IPS-NIHi7 (cell line): ENCODE measurements around the gene TCF7.

Experiments
- DNase-seq: peaks from one replicate; pipeline ENCODE4 v3.0.0; 2012; ENCODE audit warnings: mixed read lengths; ENCODE audit errors: extremely low spot score

Gene TCF7

DNA sequence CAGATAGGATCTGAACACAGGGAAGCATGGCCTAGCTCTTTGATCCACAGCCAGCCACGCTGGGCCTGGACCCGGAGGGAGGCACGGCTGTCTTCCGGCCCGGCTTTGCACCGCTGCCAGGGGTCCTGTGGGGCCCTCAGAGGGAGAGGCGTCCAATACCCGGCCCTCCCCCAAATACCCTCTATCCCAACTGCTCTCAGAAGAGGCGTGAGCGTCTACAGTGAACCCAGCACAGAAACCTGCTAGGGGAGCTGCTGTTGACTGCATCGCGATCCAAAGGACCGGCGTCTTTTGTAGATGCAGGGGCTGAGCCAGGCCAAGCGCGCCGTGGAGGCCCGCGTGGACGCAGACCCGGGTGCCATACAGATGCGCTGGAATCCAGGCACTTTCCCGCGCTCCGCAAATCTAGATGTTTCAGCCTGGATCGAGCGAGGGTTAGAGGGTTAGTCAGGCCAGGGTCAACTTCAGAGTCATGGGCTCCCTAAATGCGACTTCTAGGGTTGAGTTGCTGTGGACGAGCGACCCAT, 1.1 kb upstream of the TCF7 start:
- no peak for DNase-seq

GRCh38 chr5:134114886-134115805, 665 bp downstream of the TCF7 start:
- DNase-seq = peak; percentile 93

DNA sequence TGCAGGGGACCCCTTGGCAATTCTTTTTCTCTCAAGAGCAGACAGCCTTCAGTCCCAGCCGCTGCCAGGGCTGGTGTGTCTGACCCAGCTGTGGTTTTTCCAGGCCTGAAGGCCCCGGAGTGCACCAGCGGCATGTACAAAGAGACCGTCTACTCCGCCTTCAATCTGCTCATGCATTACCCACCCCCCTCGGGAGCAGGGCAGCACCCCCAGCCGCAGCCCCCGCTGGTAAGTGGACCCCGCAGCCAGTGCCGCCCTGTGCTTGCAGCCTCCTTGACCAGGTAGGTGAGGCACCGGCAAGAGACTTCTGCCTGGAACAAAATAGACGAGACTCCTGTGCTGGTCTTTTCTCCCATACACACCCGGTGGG, 1.3 kb downstream of the TCF7 start:
- DNase-seq = no peak

DNA sequence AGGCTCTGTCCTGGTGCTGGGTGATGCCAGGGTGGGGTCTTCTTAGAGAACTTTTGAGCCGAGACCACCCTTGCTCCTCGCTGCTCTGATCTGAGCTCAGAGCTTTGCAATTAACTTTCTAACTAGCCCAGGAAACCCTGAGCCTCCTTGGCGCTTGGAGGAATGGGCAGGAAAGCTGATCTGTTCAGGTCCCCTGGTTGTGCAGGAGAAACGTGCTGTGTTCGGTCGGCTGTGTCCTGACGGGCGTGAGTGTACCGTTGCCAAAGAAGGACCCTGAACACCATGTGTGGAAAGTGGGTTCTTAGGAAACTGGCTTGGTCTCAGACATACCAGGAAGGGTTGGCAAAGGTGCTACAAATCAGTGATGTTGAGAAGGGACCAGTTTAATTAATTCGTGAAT, 1.8 kb downstream of the TCF7 start:
- no peak for DNase-seq

DNA sequence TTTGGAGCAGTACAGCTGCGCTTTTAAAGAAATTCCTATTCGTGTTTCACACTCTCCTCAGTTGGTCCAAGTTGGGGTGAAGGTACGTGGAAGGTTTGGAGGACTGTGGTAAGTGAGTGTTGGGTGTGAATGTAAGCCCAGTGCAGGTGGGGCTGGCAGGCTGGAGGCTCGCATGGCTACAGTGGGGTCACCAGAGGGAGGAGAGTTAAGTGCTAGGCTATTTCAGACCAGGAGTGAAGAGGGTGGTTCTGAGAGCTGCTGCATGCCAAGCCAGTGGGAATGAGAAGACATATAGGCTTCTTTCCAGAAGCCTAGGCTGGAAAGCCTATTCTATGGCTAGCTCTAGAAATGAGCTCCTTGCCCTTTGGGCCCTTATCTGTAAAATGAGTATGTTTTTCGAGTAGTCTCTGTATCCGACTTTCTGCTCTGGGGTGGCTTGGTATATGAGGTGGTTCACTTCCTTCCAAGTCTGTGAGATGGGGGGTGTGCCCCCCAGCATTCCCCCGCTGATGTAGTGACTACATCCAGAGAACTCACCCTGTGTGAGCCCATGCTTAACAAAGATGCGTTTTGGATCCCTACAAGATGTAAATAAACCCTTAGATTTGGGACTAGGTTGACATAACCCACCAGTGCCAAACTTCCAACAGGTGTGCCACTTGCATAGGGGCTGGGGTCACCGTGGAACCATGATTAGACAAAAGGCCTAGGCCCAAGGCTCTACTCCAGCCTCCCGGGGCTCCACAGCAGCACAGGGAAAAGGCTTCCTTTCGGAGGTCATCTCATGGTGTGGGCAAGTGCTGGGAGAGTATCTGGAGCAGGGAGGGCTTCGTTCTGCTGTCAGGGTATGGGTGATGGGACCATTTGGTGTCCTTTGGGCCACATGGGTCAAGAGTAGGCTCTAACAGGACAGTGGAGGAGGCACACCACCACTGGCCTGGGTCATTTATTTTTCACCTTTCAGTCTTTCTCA, 2.6 kb downstream of the TCF7 start:
- no peak for DNase-seq

DNA sequence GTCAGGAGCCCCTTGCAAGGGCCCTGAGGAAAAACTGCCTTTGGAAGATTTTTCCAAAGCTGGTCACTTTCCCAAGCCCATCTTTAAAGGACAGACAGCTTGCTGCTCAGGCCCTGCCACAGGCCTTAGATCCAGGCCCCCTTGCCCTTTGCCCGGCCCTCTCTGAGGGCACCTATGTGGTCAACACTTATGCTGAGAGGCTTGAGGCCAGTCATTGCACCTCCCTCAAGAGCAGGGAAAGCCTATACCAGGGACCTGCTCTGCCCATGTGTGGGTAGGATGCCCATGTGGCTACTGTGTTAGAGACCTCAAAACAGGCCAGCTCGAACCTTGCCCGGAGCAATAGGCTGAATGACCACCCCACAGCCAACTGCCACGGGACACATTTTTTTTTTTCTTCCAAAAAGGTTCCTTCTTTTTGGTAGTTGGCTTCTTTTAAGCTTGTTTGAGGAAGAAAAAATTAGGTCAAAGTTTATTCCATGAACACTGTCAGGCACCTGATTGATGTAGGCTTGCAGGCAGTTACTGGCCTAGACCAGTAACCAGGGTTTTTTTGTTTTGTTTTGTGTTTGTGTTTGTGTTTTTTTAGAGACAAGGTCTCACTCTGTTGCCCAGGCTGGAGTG, 3.8 kb downstream of the TCF7 start:
- no peak for DNase-seq

DNA sequence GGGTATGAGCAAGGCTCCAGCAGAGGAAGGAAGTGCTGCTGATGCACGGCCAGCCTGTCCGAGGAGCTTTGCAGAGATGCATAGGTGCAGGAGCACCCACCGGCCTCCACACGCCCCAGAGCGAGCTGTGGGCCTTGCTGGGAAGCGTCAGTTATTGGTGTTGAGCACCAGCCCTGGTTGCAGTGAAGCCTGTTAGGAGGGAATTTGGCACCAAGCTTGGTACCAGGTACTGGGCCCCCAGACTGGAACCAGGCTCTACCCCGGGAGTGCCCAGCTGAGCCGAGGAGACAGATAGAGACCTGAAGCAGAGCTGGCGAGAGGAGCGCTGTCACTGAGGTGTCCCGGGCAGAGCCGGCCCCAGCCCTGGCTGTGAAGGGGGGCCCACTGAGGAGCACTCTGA, 5.2 kb downstream of the TCF7 start:
- no peak for DNase-seq

DNA sequence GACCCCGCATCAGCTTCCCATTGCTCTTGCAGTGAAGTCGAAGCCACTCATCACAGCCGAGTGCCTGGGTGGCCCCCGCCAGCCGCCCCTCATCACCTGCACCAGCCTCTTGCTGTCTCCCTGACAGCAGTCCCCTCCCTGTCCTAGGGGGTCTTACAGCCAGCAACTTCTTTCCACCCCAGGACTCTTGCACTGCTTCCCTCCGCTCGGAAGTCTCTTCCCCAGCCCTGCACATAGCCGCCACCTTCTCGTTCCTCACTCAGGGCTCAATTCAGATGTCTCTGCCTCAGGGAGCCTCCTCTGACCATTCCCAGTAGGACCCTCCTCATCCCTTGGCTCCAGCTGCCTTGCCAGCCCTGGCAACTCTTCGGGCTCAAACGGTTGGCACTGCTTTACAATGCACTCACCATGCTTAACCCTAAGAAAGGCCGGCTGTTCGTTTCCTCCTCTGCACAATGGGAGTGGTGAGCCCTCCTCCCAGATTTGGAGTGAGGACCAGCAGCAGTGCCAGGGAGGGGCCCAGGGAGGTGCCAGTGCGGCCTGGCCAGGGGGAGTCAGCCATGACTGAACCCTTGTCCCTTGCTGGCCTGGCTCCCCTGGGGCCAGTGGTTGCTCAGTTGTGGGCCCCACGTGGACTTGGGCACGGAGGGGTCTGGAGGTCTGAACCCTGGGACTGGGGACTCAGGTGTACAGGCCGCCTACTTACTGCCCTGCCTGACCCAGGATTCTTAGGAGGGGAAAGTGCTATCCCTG, 6.1 kb downstream of the TCF7 start:
- no peak for DNase-seq

- no peak for DNase-seq
Measured at GRCh38 chr5:134122530-134122929, 8.0 kb downstream of the TCF7 start.

DNA sequence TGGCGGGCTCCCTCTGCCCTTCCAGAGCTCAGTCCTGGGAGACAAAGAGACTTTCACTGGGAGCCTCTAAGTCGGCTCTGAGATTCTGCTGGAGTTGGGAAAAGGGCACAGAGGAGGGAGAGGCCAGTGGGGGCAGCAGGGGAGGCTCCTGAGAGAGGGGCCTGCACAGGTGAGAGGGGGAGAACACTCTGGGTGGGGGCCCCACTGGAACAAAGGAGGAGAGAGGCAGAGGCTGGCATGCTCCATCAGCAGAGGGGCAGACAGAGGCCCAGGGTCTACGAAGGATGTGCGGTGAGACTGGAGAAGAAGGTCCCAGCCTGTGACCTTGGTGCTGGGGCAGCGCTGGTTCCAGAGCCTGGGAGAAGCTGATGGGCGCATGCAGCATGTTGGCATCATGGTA, 8.9 kb downstream of the TCF7 start:
- DNase-seq = no peak

- DNase-seq = no peak
Measured at GRCh38 chr5:134124289-134125038, 10.0 kb downstream of the TCF7 start.

DNA sequence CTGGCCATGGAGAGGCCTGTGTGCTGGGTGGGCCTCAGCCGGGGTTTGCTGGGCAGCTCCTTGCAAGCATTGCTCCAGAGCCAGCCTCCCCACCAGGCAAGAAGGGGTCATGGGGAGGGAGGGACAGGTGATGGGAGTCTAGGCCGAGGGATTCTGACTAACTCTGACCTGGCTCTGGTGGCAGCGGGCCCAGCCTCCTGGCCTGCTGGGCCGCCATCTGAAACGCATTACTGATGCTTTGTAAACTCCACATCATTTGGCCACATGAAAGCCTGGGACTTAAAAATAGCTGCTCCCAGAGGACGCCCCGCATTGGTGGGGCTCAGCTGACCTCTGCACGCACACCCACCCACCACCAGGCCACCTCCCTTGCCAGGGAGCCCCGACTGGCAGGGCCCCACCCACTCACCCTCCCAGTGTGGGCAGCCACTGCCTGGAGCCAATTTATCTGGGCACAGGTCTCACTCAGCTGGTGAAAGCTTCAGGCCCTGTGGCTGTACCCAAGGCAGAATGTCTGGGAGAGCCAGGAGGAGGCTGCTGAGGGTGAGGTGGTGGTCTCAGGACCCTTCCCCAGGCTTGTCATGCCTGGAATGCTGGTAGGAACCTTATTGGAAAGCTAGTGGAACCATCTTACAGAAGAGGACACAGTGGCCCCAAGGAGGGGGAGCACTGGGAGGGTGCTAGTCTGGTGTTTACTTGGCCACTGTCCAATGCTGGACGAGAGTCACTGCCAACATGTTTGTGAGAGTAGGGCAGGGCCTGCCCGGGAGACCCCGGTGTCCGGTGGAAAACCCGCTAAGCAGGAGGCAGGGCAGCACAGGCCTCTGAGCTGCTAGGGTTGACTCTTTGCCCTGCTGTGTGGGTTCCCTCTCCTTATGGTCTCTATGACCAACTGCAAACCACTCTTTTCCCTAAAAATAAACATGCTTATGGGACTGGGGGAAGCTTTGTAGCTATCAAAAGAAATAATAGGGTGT, 10.8 kb downstream of the TCF7 start:
- DNase-seq = no peak

DNA sequence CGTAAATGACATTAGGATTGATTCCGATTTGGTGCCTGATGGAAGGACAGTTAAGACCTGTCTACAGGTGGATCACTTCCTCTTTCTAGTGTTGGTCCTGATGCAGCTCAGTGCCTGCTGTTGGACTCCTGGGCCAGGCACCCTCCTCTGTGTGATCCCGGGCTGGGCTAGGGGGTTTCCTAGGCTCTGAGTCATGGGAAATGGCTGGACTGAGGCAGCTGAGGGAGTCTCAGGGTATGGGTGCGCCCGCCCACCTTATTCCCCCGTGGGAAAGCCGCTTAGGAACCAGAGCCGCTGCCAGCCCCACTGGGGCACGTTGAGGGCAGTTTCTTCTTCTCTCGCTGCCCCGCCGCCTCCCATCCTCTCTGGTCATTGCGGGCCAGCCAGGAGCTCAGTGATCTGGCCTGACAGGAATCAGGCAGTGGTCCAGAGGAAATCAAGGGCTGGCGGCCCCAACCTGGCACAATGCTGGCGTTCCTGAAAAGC, 12.9 kb downstream of the TCF7 start:
- no peak for DNase-seq

GRCh38 chr5:134127988-134128647, 13.6 kb downstream of the TCF7 start:
- no peak for DNase-seq

GRCh38 chr5:134128648-134128995, 14.1 kb downstream of the TCF7 start:
- DNase-seq = no peak

GRCh38 chr5:134129411-134130238, 15.1 kb downstream of the TCF7 start:
- DNase-seq = no peak

DNA sequence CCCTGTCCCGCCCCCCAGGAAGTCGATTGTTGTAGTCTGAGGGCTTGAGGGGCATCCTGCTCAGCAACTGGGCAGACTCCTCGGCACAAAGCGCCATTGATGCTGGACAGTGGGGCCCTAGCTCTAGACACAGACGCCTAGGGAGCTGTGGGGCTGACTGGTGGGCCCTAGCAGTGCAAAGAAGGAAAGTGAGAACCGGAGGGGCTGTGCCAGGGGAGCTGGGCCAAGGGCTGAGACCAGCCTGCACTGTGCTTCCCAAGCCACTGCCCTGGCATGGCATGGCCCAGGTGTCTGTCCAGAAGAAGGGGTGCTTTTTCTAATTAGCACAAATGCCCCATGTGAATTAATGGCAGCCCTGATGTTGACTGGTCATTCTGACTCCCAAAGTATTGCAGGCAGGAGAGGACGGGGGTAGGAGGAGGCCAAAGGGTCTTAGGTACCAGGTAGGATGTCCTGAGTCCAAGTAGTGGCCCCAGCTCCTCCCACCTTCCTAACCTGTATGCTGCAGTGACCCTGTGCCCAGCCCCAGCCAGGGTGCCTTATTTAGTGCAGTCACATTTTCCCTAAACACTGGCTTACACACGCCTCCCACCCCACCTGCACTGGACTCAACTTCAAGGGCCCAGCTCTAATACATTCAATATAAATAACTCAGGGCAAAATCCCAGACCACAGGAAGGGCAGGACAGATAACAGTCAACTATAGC, 15.9 kb downstream of the TCF7 start:
- no peak for DNase-seq
